ENCODE measurements around the gene ANKRD44. TPM values are rescaled to one million over a fixed set of nuclear protein-coding genes. Genes with fewer than 3 reads are reported as not detected.

The ANKRD44 gene
- total and polyA plus RNA-seq, 8 donors: 23.2 to 52.6 (median 29.8) TPM

DNA sequence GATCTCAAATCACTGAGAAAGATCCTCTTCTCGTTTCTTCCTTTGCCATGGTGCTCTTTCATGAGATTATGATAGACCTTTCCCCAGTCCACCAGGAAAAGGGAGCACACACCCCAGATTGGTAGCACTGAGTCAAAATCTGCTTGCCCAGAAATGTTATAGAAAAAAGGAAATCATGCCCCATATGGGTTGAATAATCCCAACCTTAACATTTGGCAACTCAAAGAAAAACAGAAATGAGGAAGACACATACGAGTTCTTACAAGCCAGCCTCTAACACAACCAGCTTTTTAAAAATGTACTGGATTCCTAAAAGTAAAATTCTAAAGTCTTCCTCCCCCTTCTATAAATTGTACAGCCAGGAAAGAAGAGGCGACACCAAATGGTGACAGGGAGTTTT lies 103.0 kb downstream of the ANKRD44 start:
- H3K4me1 ChIP-seq: peaks cover 44 to 85% of the 10 kb centered on the region in 2 donors
- H3K4me3 ChIP-seq: no peak overlapping the region
- no peak for DNase-seq
- no peaks in the 10 kb centered on the region for H3K9me3 ChIP-seq
- peak overlapping the region; percentile 72 to 76 for H3K27ac ChIP-seq
- TF ChIP-seq, protein P1, sequence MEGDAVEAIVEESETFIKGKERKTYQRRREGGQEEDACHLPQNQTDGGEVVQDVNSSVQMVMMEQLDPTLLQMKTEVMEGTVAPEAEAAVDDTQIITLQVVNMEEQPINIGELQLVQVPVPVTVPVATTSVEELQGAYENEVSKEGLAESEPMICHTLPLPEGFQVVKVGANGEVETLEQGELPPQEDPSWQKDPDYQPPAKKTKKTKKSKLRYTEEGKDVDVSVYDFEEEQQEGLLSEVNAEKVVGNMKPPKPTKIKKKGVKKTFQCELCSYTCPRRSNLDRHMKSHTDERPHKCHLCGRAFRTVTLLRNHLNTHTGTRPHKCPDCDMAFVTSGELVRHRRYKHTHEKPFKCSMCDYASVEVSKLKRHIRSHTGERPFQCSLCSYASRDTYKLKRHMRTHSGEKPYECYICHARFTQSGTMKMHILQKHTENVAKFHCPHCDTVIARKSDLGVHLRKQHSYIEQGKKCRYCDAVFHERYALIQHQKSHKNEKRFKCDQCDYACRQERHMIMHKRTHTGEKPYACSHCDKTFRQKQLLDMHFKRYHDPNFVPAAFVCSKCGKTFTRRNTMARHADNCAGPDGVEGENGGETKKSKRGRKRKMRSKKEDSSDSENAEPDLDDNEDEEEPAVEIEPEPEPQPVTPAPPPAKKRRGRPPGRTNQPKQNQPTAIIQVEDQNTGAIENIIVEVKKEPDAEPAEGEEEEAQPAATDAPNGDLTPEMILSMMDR (IDR thresholded peaks at IDR 0.05): no peak
- intact Hi-C loops (cut with DNase I): no loop called here
- no peaks in the 10 kb centered on the region for H3K27me3 ChIP-seq
- no peak for ATAC-seq
- H3K36me3 ChIP-seq: no peaks in the 10 kb centered on the region

DNA sequence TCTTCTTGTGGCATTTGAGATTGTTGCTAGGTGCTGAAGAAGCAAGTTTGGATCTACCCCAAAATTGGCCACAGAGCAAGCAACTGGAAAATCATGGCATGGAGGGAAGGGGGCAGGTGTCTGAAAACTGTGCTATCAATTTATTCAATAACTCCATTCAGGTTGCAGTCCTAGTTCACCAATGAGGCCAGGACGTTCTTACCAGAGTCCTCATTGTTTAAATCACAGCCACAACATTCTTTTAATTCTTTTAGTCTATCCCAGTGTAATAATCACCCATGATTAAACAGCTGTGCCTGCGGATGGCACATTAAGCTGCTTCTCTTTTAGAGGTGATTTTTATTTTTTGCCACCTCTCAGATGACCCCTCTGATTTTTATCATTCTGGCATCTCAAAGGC lies 103.5 kb downstream of the ANKRD44 start:
- no peaks in the 10 kb centered on the region for H3K9me3 ChIP-seq
- TF ChIP-seq, protein P1 (IDR thresholded peaks at IDR 0.05): no peak
- intact Hi-C loops (cut with DNase I): no loop called here
- ATAC-seq (no peak), DNase-seq (no peak)
- no peak overlapping the region for H3K4me3 ChIP-seq
- no peaks in the 10 kb centered on the region for H3K36me3 ChIP-seq
- H3K4me1 ChIP-seq: peaks cover 41 to 80% of the 10 kb centered on the region in 2 donors
- H3K27me3 ChIP-seq: no peaks in the 10 kb centered on the region
- H3K27ac ChIP-seq: peak overlapping the region; percentile 72 to 76

DNA sequence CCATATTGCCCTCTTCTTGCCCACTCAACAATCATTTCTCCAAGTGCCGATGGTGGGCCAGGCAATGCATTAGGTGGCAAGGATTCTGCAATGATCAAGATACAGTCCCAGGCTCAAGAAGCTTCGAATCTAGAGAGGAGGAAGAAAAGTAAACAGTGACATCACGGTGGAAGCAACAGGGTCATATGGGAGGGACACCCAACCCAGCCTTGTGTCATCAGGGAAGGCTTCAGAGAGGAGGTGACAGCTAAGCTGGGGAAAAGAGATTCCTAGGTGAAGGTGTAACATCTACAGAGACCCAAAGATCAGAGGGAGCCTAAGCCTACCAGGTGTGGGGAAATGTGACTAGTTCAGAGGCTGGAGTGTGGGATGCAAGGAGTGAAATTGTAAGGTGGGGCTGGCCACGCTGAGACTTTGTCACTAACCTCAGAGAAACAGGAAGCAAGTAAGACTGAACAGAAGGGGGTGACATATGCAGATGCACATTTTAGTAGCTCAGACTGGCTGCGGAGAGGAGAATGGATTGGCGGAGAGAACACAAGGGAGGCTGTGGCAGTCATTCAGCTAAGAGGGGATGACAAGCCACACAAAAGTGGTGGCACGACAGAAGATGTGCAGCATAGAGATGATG lies 104.9 kb downstream of the ANKRD44 start:
- peaks cover 37 to 80% of the 10 kb centered on the region in 2 donors for H3K4me1 ChIP-seq
- no peak for ATAC-seq

DNA sequence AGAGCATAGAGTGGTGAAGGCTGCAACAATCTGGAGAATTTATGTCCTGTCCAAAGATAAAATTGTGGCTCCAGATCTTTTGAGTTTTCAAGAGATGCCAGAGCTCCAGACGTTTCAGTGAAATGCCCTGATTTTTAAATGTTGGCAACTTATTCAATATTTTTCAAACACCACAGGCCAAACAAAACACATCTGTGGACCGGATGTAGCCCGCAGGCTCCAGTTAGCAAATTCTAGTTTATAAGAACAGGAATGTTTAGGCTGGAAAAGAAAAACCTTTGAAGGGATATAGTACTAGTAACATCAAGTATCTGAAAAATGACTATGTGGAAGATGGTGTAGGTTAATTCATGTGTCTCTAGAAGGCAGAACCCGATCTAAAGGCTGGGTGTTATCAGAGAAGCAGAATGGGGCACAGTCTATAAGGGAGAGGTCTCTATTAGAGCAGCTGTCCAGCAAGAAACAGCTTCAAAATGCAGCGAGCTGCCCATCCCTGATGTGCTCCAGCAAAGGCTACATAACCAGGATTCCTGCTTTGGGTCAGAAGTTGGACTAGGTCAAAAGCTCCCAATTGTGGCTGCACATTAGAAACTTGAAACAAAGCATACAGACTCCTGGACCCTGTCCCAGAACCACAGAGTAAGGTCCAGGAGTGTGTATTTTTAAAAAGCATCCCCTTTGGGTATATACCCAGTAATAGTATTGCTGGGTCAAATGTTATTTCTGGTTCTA lies 105.9 kb downstream of the ANKRD44 start:
- Histone ChIP-seq H3K27ac (peak overlapping the region in 1 of 2 donors; percentile 76), H3K27me3 (no peaks in the 10 kb centered on the region), H3K4me3 (no peak overlapping the region), H3K9me3 (no peaks in the 10 kb centered on the region), H3K36me3 (no peaks in the 10 kb centered on the region), H3K4me1 (peaks cover 40 to 80% of the 10 kb centered on the region in 2 donors)
- ATAC-seq (no peak), DNase-seq (no peak)
- TF ChIP-seq, protein P1 (IDR thresholded peaks at IDR 0.05): no peak
- intact Hi-C loops (cut with DNase I): no loop called here

More for the DNA sequence above, 104.9 kb downstream of the ANKRD44 start:
- Histone ChIP-seq H3K4me3 (no peak overlapping the region), H3K27ac (peak overlapping the region; percentile 13 to 76), H3K9me3 (no peaks in the 10 kb centered on the region), H3K27me3 (no peaks in the 10 kb centered on the region), H3K36me3 (no peaks in the 10 kb centered on the region)
- no peak for DNase-seq
- TF ChIP-seq, protein P1 (IDR thresholded peaks at IDR 0.05): no peak
- intact Hi-C loops (cut with DNase I): no loop called here

DNA sequence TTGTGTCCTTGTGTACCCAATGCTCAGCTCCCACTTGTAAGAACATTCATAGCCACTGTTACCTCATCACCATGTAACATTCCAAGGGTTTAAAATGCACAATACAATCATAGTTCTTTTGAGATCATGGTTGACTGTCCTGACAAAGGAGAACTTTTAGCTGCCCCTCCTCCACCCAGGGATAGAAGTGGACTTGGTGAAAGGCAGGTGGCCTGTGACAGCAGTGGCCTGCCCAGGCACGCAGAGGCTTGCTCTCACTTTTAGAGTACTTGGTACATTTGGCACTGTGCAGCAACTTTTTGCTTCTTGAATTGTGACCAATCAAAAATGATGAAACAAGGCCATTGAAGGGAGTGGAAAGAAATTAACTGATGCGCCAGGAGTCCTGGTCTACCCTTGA lies 108.7 kb downstream of the ANKRD44 start:
- H3K27ac ChIP-seq: no peak overlapping the region
- no peaks in the 10 kb centered on the region for H3K36me3 ChIP-seq
- H3K4me1 ChIP-seq: peaks cover 19 to 81% of the 10 kb centered on the region in 2 donors
- H3K27me3 ChIP-seq: no peaks in the 10 kb centered on the region
- no peak overlapping the region for H3K4me3 ChIP-seq
- TF ChIP-seq, protein P1 (IDR thresholded peaks at IDR 0.05): no peak
- no peak for DNase-seq
- intact Hi-C loops (cut with DNase I): no loop called here
- H3K9me3 ChIP-seq: no peaks in the 10 kb centered on the region
- ATAC-seq: no peak

Measured in left lung (tissue), 10 donors.